ENCODE results near the gene MARCHF10.

DNA sequence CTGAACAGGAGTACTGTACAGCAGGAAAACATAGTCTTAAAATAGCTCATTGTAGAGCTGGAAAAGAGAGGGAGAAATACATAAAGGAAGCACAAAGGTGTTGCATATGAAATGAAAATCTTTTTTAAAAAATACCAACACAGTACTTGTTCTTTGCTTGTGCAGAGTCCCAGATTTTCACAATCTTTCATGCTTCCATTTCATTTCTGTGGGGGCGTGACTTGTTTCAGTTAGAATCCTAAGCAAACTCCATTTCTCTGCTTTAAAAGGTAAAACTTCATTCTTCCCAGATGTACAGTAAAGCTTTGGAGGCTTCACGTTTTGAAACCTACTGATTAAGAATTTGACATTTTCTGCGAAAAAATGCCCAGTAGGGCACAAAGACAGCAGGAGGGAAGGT lies 48.5 kb upstream of the MARCHF10 start:
- TF ChIP-seq CTCF (IDR thresholded peaks at IDR 0.05) (no peak), EP300 (IDR thresholded peaks at IDR 0.05; ENCODE audit: low read depth) (no peak), POLR2A (IDR thresholded peaks at IDR 0.05) (no peak), POLR2AphosphoS5 (IDR thresholded peaks at IDR 0.05) (no peak)

All from transverse colon (tissue), 4 donors.